Activated naive CD4-positive, alpha-beta T cell treated with anti-CD3 and anti-CD28 coated beads for 36 hours (primary cell): ENCODE measurements around the gene DELE1. TPM values are rescaled to one million over a fixed set of nuclear protein-coding genes. Genes with fewer than 3 reads are reported as not detected.

Experiments used
- CTCF ChIA-PET: fragments of 350-600 bp; sonication (Branson Sonifier 250); formaldehyde crosslinking; loops from one replicate; lab custom pipeline; 2021; ENCODE audit warnings: antibody characterized with exemption; lab: Charles Lee
- DNase-seq: peaks from one replicate; pipeline ENCODE4 v3.0.0-alpha.2; 2020
- H3K27ac Mint-ChIP-seq: one replicate; pipeline ENCODE4 v1.8.0; 2021; ENCODE audit warnings: mild to moderate bottlenecking, mixed read lengths
- H3K27me3 Mint-ChIP-seq: one replicate; pipeline ENCODE4 v1.8.0; 2021; ENCODE audit warnings: low read depth, mixed read lengths
- H3K36me3 Mint-ChIP-seq: one replicate; pipeline ENCODE4 v1.8.0; 2021; ENCODE audit warnings: low read depth, mixed read lengths
- H3K4me1 Mint-ChIP-seq: one replicate; pipeline ENCODE4 v1.8.0; 2021; ENCODE audit warnings: low read depth, mixed read lengths
- H3K4me3 Mint-ChIP-seq: one replicate; pipeline ENCODE4 v1.8.0; 2021; ENCODE audit warnings: mild to moderate bottlenecking, moderate library complexity, mixed read lengths
- H3K9me3 Mint-ChIP-seq: one replicate; pipeline ENCODE4 v1.8.0; 2021; ENCODE audit warnings: mixed read lengths
- intact Hi-C: fragments of 100-400 bp; cut with micrococcal nuclease; formaldehyde crosslinking; loops from one replicate; pipeline ENCODE4 v1.15.1; 2023
- total RNA-seq, 2 experiments: library from RNA; stranded (reverse); gene quantifications; one replicate each; pipeline ENCODE4 v1.2.3, GENCODE V29; 2021

DELE1 gene
- total RNA-seq, 2 experiments from 2014 or later = 48.0 to 50.6 TPM

GRCh38 chr5:141897425-141897824, 26.2 kb upstream of the DELE1 start:
- H3K9me3 Mint-ChIP-seq = no peaks in the 10 kb centered on the region
- no peaks in the 10 kb centered on the region for H3K4me1 Mint-ChIP-seq
- no peak overlapping the region for H3K27ac Mint-ChIP-seq
- peaks cover 4% of the 10 kb centered on the region for H3K27me3 Mint-ChIP-seq
- intact Hi-C loops = no loop called here
- DNase-seq = no peak
- CTCF ChIA-PET = interaction anchor here (1.5 kb wide), 1 partner anchor 64 kb away, joined by 5 read pairs; no protein-coding TSS in a partner anchor
- no peaks in the 10 kb centered on the region for H3K36me3 Mint-ChIP-seq
- H3K4me3 Mint-ChIP-seq = no peak overlapping the region

- Mint-ChIP-seq H3K36me3 (no peaks in the 10 kb centered on the region), H3K4me1 (no peaks in the 10 kb centered on the region), H3K4me3 (no peak overlapping the region), H3K9me3 (no peaks in the 10 kb centered on the region), H3K27ac (no peak overlapping the region), H3K27me3 (peaks cover 7% of the 10 kb centered on the region)
- DNase-seq = no peak
- CTCF ChIA-PET = interaction anchor here (0.6 kb wide), 2 partner anchors 8 to 25 kb away, joined by 3 to 4 read pairs; partner anchors contain the start of gene DELE1
- intact Hi-C loops = no loop called here
Measured at GRCh38 chr5:141898448-141899049, 25.1 kb upstream of the DELE1 start.

- CTCF ChIA-PET = interaction anchor here (0.5 to 1.4 kb wide), 3 partner anchors 23 to 149 kb away, joined by 3 to 4 read pairs (median 3); no protein-coding TSS in a partner anchor
- DNase-seq = no peak
- intact Hi-C loops = no loop called here
- Mint-ChIP-seq H3K27me3 (peaks cover 5% of the 10 kb centered on the region), H3K4me1 (no peaks in the 10 kb centered on the region), H3K4me3 (no peak overlapping the region), H3K27ac (no peak overlapping the region), H3K9me3 (no peaks in the 10 kb centered on the region), H3K36me3 (no peaks in the 10 kb centered on the region)
Measured at GRCh38 chr5:141902015-141902814, 21.5 kb upstream of the DELE1 start.

GRCh38 chr5:141903261-141903660, 20.4 kb upstream of the DELE1 start:
- intact Hi-C loops = no loop called here
- DNase-seq = no peak
- H3K9me3 Mint-ChIP-seq = no peaks in the 10 kb centered on the region
- no peak overlapping the region for H3K27ac Mint-ChIP-seq
- H3K4me1 Mint-ChIP-seq = no peaks in the 10 kb centered on the region
- H3K36me3 Mint-ChIP-seq = no peaks in the 10 kb centered on the region
- CTCF ChIA-PET = interaction anchor here (1.4 kb wide), 1 partner anchor 24 kb away, joined by 4 read pairs; no protein-coding TSS in a partner anchor
- peaks cover 5% of the 10 kb centered on the region for H3K27me3 Mint-ChIP-seq
- no peak overlapping the region for H3K4me3 Mint-ChIP-seq

- no peak overlapping the region for H3K4me3 Mint-ChIP-seq
Measured at GRCh38 chr5:141904551-141904950, 19.1 kb upstream of the DELE1 start.

GRCh38 chr5:141906517-141906916, 17.2 kb upstream of the DELE1 start:
- Mint-ChIP-seq H3K36me3 (no peaks in the 10 kb centered on the region), H3K4me3 (no peak overlapping the region), H3K9me3 (no peaks in the 10 kb centered on the region), H3K27ac (no peak overlapping the region), H3K4me1 (no peaks in the 10 kb centered on the region), H3K27me3 (peaks cover 5% of the 10 kb centered on the region)
- DNase-seq = no peak
- CTCF ChIA-PET = interaction anchor here (0.6 to 2.6 kb wide), 5 partner anchors 9 to 533 kb away, joined by 3 to 6 read pairs (median 4); no protein-coding TSS in a partner anchor
- intact Hi-C loops = no loop called here

More at GRCh38 chr5:141904551-141904950, 19.1 kb upstream of the DELE1 start:
- H3K27ac Mint-ChIP-seq = no peak overlapping the region
- no peaks in the 10 kb centered on the region for H3K36me3 Mint-ChIP-seq
- no peaks in the 10 kb centered on the region for H3K9me3 Mint-ChIP-seq
- DNase-seq = no peak
- peaks cover 5% of the 10 kb centered on the region for H3K27me3 Mint-ChIP-seq
- intact Hi-C loops = no loop called here
- CTCF ChIA-PET = interaction anchor here (2.6 kb wide), 1 partner anchor 213 kb away, joined by 5 read pairs; no protein-coding TSS in a partner anchor
- no peaks in the 10 kb centered on the region for H3K4me1 Mint-ChIP-seq

- Mint-ChIP-seq H3K36me3 (no peaks in the 10 kb centered on the region), H3K9me3 (no peaks in the 10 kb centered on the region), H3K27me3 (peaks cover 5% of the 10 kb centered on the region), H3K4me1 (no peaks in the 10 kb centered on the region), H3K4me3 (no peak overlapping the region), H3K27ac (no peak overlapping the region)
- CTCF ChIA-PET = interaction anchor here (0.7 to 2.4 kb wide), 3 partner anchors 8 to 532 kb away, joined by 3 to 6 read pairs (median 4); no protein-coding TSS in a partner anchor
- intact Hi-C loops = no loop called here
- DNase-seq = no peak
Measured at GRCh38 chr5:141906972-141907371, 16.7 kb upstream of the DELE1 start.

GRCh38 chr5:141908796-141909195, 14.9 kb upstream of the DELE1 start:
- Mint-ChIP-seq H3K27ac (no peak overlapping the region), H3K27me3 (peaks cover 13% of the 10 kb centered on the region), H3K9me3 (no peaks in the 10 kb centered on the region), H3K36me3 (no peaks in the 10 kb centered on the region), H3K4me1 (peaks cover 5% of the 10 kb centered on the region), H3K4me3 (no peak overlapping the region)
- CTCF ChIA-PET = interaction anchor here (3.1 kb wide), 1 partner anchor 51 kb away, joined by 8 read pairs; no protein-coding TSS in a partner anchor
- DNase-seq = no peak
- intact Hi-C loops = no loop called here

GRCh38 chr5:141909212-141909611, 14.5 kb upstream of the DELE1 start:
- intact Hi-C loops = no loop called here
- H3K9me3 Mint-ChIP-seq = no peaks in the 10 kb centered on the region
- DNase-seq = no peak
- peaks cover 15% of the 10 kb centered on the region for H3K27me3 Mint-ChIP-seq
- H3K36me3 Mint-ChIP-seq = no peaks in the 10 kb centered on the region
- H3K4me3 Mint-ChIP-seq = no peak overlapping the region
- H3K27ac Mint-ChIP-seq = no peak overlapping the region
- peaks cover 5% of the 10 kb centered on the region for H3K4me1 Mint-ChIP-seq
- CTCF ChIA-PET = interaction anchor here (3.1 kb wide), 1 partner anchor 51 kb away, joined by 8 read pairs; no protein-coding TSS in a partner anchor

GRCh38 chr5:141910271-141910673, 13.4 kb upstream of the DELE1 start:
- Mint-ChIP-seq H3K27me3 (peaks cover 20% of the 10 kb centered on the region), H3K4me1 (peaks cover 5% of the 10 kb centered on the region), H3K9me3 (no peaks in the 10 kb centered on the region), H3K36me3 (no peaks in the 10 kb centered on the region), H3K27ac (no peak overlapping the region), H3K4me3 (no peak overlapping the region)
- intact Hi-C loops = no loop called here
- CTCF ChIA-PET = interaction anchor here (1.2 to 3.1 kb wide), 2 partner anchors 50 to 218 kb away, joined by 3 to 8 read pairs; no protein-coding TSS in a partner anchor
- DNase-seq = no peak

- Mint-ChIP-seq H3K36me3 (no peaks in the 10 kb centered on the region), H3K27ac (no peak overlapping the region), H3K4me1 (peaks cover 5% of the 10 kb centered on the region), H3K9me3 (no peaks in the 10 kb centered on the region), H3K4me3 (peak overlapping the region; percentile 29), H3K27me3 (peaks cover 22% of the 10 kb centered on the region)
- intact Hi-C loops = loop anchor here (2.0 kb wide), 1 partner anchor 25 kb away; no protein-coding TSS in a partner anchor
- no peak for DNase-seq
- CTCF ChIA-PET = interaction anchor here (1.0 to 8.8 kb wide), 6 partner anchors 33 to 222 kb away, joined by 3 to 58 read pairs (median 4); partner anchors contain the start of gene PCDH12
Measured at GRCh38 chr5:141913560-141914198, 10.0 kb upstream of the DELE1 start.
